AG08395 (cell line): ENCODE data around the gene FITM1.

Experiments
- DNase-seq: peaks from one replicate; pipeline ENCODE4 v3.0.0; 2012; ENCODE audit warnings: mixed read lengths, low spot score

Gene FITM1

DNA sequence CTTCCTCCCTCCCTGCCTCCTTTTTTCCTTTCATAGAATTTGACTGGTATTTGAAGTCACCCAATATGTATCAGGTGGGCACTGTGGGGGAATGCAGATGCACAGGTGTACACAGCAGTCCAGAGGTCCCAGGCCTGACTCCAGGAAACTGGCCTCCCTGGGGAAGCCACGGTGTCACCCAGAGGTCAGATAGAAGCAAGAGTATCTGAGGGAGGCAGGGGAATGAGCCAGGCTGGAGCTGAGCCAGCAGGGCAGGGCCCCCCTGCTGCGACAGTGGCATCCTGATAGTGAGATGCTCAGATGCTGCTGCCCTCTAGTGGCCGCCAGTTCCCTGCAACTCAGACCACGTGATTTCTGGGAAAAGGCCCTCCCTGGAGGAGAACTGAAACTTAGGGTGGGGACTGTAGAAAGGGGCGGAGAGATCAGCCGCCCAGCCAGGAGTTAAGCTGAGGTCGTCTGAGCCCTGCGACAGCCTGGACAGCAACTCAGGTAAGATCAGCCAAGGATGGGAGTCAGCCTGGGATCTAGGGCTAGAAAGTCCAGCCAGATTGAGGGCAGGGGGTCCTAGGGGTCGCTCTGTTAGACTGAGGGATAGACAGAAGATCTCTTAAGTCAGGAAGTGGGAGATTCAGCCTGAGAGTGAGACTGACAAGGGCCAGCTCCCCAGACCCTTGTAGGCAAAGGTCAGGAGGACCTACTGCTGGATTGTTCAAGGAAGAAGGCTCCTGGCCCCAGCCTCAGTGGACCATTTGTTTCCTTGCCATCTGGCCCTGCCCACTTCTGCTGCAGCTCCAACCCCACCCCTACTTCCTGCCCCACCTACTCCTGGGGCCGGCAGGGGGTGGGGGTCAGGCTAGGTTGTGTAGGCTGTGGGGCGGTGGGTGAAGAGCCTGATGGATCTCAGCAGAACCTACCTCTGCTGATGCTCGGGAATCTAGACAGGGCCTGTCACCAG lies 30.7 kb downstream of the FITM1 start, which contains the start of gene IRF9:
Gene IRF9 (plus strand): TSS at position 416 of the 955 bp plus-strand sequence. CDS start 880 bp downstream, outside the sequence.
- DNase-seq = peak; percentile 98

- peak; percentile 40 for DNase-seq
These were observed 31.6 kb downstream of the FITM1 start for GRCh38 chr14:24162093-24162492.

DNA sequence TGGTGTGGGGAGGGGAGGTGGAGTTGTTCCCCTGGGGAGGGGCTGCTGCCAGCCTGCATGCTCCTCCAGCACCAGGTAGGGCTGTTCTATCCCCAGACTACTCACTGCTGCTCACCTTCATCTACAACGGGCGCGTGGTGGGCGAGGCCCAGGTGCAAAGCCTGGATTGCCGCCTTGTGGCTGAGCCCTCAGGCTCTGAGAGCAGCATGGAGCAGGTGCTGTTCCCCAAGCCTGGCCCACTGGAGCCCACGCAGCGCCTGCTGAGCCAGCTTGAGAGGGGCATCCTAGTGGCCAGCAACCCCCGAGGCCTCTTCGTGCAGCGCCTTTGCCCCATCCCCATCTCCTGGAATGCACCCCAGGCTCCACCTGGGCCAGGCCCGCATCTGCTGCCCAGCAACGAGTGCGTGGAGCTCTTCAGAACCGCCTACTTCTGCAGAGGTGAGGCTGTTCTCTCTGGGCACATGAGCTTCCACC lies 34.1 kb downstream of the FITM1 start:
- DNase-seq = no peak

- no peak for DNase-seq
These were observed 35.3 kb downstream of the FITM1 start for GRCh38 chr14:24165785-24166184.

- DNase-seq = no peak
These were observed 37.1 kb downstream of the FITM1 start for GRCh38 chr14:24167469-24168114.

- no peak for DNase-seq
These were observed 41.2 kb downstream of the FITM1 start, which contains the start of gene REC8 for GRCh38 chr14:24171422-24172260. TSS of gene REC8 (plus strand) at chr14:24172080. CDS start at chr14:24172553, 473 bp downstream.

DNA sequence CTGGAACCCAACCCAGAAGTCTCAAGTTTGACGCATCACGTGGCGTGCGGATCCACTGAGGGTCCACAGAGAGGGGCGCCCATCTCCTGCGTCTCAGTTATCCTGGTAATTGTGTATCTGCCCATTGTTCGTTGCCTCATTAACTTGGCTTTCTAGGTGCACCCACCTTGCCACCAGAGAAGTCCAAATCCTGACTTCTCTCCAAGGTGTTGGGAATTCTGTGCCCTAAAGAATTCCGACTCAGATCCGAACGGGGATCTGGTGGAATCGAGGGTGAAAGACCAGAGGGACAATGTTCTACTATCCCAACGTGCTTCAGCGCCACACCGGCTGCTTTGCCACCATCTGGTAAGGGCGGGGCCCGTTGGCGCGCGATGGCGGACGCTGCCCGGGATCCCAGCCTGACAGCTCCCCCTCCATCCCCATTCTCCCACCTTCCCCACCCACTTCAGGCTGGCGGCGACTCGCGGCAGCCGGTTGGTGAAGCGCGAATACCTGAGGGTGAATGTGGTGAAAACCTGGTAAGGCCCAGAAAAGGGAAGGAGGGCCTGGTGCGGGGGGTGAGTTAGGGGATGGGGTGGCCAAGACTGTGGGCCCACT lies 41.9 kb downstream of the FITM1 start:
- no peak for DNase-seq

- no peak for DNase-seq
These were observed 42.4 kb downstream of the FITM1 start for GRCh38 chr14:24172871-24173281.

DNA sequence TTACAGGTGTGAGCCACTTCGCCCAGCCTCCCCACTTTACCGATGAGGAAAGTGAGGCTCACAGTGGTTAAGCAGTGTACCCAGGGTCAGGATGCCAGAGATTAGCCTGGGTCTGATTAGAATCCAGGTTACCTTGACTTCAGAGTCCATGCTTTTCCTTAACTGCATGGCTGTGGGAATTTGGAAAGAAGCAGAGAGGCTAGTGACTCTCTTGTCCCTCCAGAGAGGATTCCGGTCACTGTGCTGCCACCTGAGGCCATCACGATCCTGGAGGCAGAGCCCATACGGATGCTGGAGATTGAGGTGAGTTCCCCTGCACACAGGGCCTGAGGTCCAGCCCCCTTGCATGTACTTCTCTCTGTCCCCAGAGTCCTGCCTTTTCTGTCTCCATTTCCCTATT lies 46.1 kb downstream of the FITM1 start:
- DNase-seq = no peak

DNA sequence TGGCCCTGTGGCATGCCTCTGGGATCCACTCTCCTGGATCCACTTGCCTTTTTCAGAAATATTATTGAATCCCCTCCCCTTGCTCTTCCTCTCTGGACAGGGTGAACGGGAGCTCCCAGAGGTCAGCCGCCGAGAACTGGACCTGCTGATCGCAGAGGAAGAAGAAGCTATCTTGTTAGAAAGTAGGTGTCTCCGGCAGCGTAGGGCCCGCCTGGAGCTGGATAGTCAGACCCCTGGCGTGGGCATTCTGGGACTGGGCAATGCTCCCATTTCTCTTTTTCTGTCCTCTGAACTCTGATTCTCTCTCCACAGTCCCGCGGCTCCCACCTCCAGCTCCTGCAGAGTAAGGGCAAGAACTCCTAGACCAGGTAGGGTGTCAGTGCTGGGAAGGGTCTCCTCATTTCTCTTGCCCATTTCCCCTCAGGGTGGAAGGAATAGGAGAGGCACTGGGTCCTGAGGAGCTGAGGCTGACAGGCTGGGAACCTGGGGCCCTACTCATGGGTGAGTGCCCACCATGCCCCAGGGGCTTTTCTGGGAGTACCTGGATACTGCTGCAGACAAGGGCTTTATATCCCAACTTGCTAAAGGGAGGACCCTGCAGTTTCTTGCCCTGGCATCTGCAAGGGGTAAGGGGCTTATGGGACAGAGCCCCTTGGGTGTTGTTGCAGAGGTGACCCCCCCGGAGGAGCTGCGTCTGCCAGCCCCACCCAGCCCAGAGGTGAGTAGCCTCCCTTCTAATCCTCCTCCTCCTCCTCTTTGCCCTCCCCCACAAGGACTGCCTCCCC lies 46.8 kb downstream of the FITM1 start:
- DNase-seq = no peak

DNA sequence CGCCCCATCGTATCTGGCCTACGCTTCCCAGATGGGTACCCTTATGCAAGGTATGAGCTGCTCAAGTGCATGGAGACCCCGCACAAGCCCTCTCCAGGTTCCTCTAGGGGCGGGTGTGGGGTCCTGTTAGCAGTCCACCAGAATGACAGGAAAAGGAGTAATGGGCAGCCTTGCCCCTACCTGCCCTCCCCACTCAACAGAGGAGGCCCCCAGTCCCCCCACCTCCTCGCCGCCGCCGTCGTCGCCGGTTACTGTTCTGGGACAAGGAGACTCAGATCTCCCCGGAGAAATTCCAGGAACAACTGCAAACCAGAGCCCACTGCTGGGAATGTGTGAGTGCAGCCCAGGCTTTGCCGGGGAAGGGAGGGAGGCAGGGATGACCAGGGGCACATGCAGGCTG lies 47.4 kb downstream of the FITM1 start:
- DNase-seq = no peak

DNA sequence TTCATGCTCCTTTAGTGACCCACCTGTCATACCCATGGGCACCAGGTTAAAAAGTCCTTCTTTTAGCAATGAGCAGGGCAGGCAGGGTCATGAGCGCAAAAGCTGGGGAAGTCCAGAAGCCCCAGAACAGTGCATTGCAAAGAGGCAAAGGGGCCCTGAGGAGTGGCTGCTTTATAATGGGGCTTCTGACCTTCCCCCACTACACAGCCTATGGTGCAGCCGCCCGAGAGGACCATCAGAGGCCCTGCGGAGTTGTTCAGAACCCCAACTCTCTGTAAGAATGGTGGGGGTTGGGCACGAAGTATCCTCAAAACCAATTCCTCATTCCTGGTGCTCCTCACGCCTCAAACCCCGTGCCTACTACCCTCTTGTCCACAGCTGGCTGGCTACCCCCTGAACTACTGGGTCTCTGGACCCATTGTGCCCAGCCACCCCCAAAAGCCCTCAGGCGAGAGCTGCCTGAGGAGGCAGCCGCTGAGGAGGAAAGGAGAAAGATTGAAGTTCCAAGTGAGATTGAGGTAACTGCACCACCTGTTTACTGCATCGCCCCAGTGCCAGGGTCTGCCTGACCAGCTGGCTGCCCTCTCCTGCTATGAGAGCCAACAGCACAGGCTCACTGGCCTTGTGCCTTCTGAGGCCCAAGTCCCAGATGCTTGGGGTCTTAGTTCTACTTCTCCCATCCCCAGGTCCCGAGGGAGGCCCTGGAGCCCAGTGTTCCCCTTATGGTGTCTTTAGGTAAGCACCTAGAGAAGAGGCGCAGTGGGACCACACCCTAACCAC lies 48.1 kb downstream of the FITM1 start:
- DNase-seq = no peak

GRCh38 chr14:24179294-24179960 lies 49.0 kb downstream of the FITM1 start:
- DNase-seq = no peak

DNA sequence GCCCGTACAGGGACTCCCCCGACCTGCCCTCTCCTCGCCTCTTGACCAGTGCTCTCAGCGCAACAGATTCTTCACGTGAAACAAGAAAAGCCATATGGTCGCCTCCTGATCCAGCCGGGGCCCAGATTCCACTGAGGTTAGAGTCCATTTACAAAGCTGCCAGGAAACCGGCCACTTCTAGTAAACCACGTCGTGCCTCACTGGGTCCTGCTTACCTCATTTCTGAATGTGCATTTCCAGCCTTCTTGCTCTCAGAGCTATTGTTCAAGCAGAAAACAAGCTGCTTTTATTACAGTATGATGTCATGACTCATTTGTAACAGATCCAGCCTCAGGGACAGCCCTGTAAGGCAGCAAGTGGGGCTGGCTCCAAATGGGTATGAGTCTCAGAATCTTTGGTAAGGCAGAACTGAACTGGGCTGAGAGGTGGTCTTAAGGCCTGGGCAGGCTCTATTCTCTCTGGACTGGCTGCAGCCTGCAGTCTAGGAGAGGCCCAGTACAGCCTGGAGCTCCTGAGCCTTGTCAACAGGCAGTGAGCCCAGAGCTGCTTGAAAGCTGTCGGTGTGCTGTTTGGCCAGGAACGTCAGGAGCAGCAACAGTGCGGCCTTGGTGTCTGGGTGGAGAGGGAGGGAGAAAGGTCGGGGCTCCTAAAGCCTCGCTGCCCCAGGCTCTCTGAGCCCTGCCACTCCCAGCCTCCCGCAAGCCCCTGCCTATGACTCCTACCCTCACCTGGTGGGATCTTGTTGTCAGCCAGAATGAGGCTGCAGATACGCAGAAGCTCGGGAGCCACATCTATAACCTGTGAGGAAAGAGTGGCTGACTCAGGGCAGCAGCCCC lies 49.7 kb downstream of the FITM1 start:
- peak; percentile 82 for DNase-seq

DNA sequence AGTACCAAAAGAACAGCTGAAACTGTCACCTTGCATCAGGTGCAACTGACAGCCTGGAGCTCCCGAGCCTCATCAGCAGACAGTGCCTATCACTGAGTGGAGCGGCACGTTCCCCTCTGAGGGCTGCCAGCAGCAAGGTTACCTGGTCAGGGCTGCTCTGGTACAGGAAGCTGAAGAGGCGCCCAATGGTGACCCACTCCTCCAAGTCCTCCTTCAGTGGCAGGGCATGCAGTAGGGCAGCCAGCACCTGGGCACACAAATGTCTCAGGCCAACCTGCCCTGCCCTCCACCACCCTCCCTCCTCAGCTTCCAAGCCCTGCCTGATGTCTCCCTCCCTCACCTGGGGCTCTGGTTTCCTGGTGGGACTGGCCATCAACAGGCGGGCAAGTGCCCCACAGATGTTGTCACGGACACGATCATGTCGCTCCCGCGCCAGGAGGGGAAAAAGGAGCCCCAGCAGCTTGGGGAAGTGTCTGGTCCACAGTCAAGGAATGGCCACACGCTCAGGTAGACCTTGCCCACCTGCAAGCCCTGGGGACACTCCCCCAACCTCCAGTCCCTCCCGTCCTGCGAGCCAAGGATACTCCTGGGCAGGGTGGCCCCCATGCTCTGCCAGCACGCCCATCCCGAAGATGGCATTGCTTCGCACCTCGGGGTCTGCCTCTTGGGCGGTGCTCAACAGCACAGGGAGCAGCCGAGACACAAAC lies 51.1 kb downstream of the FITM1 start:
- no peak for DNase-seq
